ENCODE measurements around the gene TMEM171. TPM values are rescaled to one million over a fixed set of nuclear protein-coding genes. Genes with fewer than 3 reads are reported as not detected.

TMEM171 gene
- total RNA-seq, result under 1 TPM in 1 of 2 donors, not detected in 1; 0.14 TPM
- long read RNA-seq, donor 1, partial matches to known transcripts, result 0 of 1 reads
- long read RNA-seq, donor 1, other reads (novel, unspliced or antisense), result 0 of 1 reads
- long read RNA-seq, donor 2, result 0 reads

- DNase-seq (ENCODE audit: low spot score), result peak; percentile 76
- intact Hi-C loops (cut with DNase I), result no loop called here
These were observed at the start of gene TMEM171 for GRCh38 chr5:73120222-73121118. TMEM171 (plus strand) TSS chr5:73120575; CDS start chr5:73123374, 2,799 bp downstream.

GRCh38 chr5:73081093-73081492 lies 39.3 kb upstream of the TMEM171 start:
- no peak for DNase-seq (ENCODE audit: low spot score)
- intact Hi-C loops (cut with DNase I), result loop anchor here in 1 of 2 donors (10.0 kb wide), 1 partner anchor 364 kb away; the partner anchor contains the start of gene FOXD1

- intact Hi-C loops (cut with DNase I), result loop anchor here in 1 of 2 donors (10.0 kb wide), 1 partner anchor 357 kb away; the partner anchor contains the start of gene FOXD1
- DNase-seq (ENCODE audit: low spot score), result no peak
These were observed 32.3 kb upstream of the TMEM171 start for GRCh38 chr5:73088026-73088425.

GRCh38 chr5:73093943-73094342 lies 26.4 kb upstream of the TMEM171 start:
- intact Hi-C loops (cut with DNase I), result loop anchor here (5.0 to 10.0 kb wide), 2 partner anchors 111 to 1478 kb away; no protein-coding TSS in a partner anchor
- no peak for DNase-seq (ENCODE audit: low spot score)

GRCh38 chr5:73094415-73094814 lies 26.0 kb upstream of the TMEM171 start:
- intact Hi-C loops (cut with DNase I), result loop anchor here (5.0 to 10.0 kb wide), 2 partner anchors 110 to 1478 kb away; no protein-coding TSS in a partner anchor
- no peak for DNase-seq (ENCODE audit: low spot score)

GRCh38 chr5:73095564-73096238 lies 24.7 kb upstream of the TMEM171 start:
- no peak for DNase-seq (ENCODE audit: low spot score)
- intact Hi-C loops (cut with DNase I), result loop anchor here in 1 of 2 donors (10.0 kb wide), 1 partner anchor 109 kb away; no protein-coding TSS in a partner anchor

- intact Hi-C loops (cut with DNase I), result loop anchor here in 1 of 2 donors (10.0 kb wide), 1 partner anchor 109 kb away; no protein-coding TSS in a partner anchor
- DNase-seq (ENCODE audit: low spot score), result no peak
These were observed 24.2 kb upstream of the TMEM171 start for GRCh38 chr5:73096239-73096575.

- intact Hi-C loops (cut with DNase I), result loop anchor here in 1 of 2 donors (10.0 kb wide), 1 partner anchor 107 kb away; no protein-coding TSS in a partner anchor
- DNase-seq (ENCODE audit: low spot score), result no peak
These were observed 22.6 kb upstream of the TMEM171 start for GRCh38 chr5:73097740-73098139.

GRCh38 chr5:73100109-73100508 lies 20.3 kb upstream of the TMEM171 start:
- DNase-seq (ENCODE audit: low spot score), result no peak
- intact Hi-C loops (cut with DNase I), result no loop called here

GRCh38 chr5:73103870-73104299 lies 16.5 kb upstream of the TMEM171 start:
- DNase-seq (ENCODE audit: low spot score), result no peak
- intact Hi-C loops (cut with DNase I), result no loop called here

- intact Hi-C loops (cut with DNase I), result no loop called here
- DNase-seq (ENCODE audit: low spot score), result no peak
These were observed 16.0 kb upstream of the TMEM171 start for GRCh38 chr5:73104326-73104725.

- DNase-seq (ENCODE audit: low spot score), result no peak
- intact Hi-C loops (cut with DNase I), result no loop called here
These were observed 14.0 kb upstream of the TMEM171 start for GRCh38 chr5:73106335-73106734.

GRCh38 chr5:73110190-73110589 lies 10.2 kb upstream of the TMEM171 start:
- no peak for DNase-seq (ENCODE audit: low spot score)

GRCh38 chr5:73111536-73111935 lies 8.8 kb upstream of the TMEM171 start:
- intact Hi-C loops (cut with DNase I), result no loop called here

More at GRCh38 chr5:73110190-73110589, 10.2 kb upstream of the TMEM171 start:
- intact Hi-C loops (cut with DNase I), result no loop called here

GRCh38 chr5:73112359-73112758 lies 8.0 kb upstream of the TMEM171 start:
- DNase-seq (ENCODE audit: low spot score), result no peak

More at GRCh38 chr5:73111536-73111935, 8.8 kb upstream of the TMEM171 start:
- DNase-seq (ENCODE audit: low spot score), result no peak

GRCh38 chr5:73114044-73114688 lies 6.2 kb upstream of the TMEM171 start:
- DNase-seq (ENCODE audit: low spot score), result no peak
- intact Hi-C loops (cut with DNase I), result no loop called here

More at GRCh38 chr5:73112359-73112758, 8.0 kb upstream of the TMEM171 start:
- intact Hi-C loops (cut with DNase I), result no loop called here

GRCh38 chr5:73115399-73116051 lies 4.8 kb upstream of the TMEM171 start:
- DNase-seq (ENCODE audit: low spot score), result no peak
- intact Hi-C loops (cut with DNase I), result no loop called here

GRCh38 chr5:73116506-73116905 lies 3.9 kb upstream of the TMEM171 start:
- DNase-seq (ENCODE audit: low spot score), result no peak
- intact Hi-C loops (cut with DNase I), result no loop called here
